HUDEP-2 (cell line): ENCODE data around the gene ZNF287.

Experiments
- DNase-seq, 76 experiments: peaks; one replicate each; lab custom pipeline; 2025; ENCODE audit not compliant: unreplicated experiment in 76 of 76; lab: John Stamatoyannopoulos, UW

ZNF287 gene

GRCh38 chr17:16517477-16517876 is 51.5 kb downstream of the ZNF287 start:
- DNase-seq = no peak

GRCh38 chr17:16516594-16517051 is 52.4 kb downstream of the ZNF287 start:
- DNase-seq = no peak

GRCh38 chr17:16515933-16516332 is 53.1 kb downstream of the ZNF287 start:
- no peak for DNase-seq

- no peak for DNase-seq
Measured at GRCh38 chr17:16513873-16514272, 55.1 kb downstream of the ZNF287 start.

- DNase-seq = no peak
Measured at GRCh38 chr17:16512011-16512410, 57.0 kb downstream of the ZNF287 start.

GRCh38 chr17:16511593-16511992 is 57.4 kb downstream of the ZNF287 start:
- no peak for DNase-seq

- DNase-seq = no peak
Measured at GRCh38 chr17:16507918-16508533, 61.0 kb downstream of the ZNF287 start.

GRCh38 chr17:16506188-16506587 is 62.8 kb downstream of the ZNF287 start:
- DNase-seq = no peak

- no peak for DNase-seq
Measured at GRCh38 chr17:16504984-16505383, 64.0 kb downstream of the ZNF287 start.
